GM23338 (cell line): ENCODE results near the gene FAF1. TPM values are rescaled to one million over a fixed set of nuclear protein-coding genes. Genes with fewer than 3 reads are reported as not detected.

Source experiments
- ATAC-seq: fragments of 200-7000 bp; cut with Tn5 transposase; 3 replicates; pipeline ENCODE4 v1.9.1; 2020
- DNase-seq: peaks from one replicate; pipeline ENCODE4 v3.0.0-alpha.2; 2015; ENCODE audit warnings: low spot score
- H2AFZ ChIP-seq: fragments of 200-600 bp; sonication (generic); 2 replicates; pipeline ENCODE4 v1.8.0; 2016; ENCODE audit warnings: antibody characterized with exemption, mild to moderate bottlenecking, moderate library complexity
- H3F3A ChIP-seq: fragments of 200-600 bp; sonication (generic); replicated peaks from 2 replicates; pipeline ENCODE4 v1.8.0; 2017; ENCODE audit warnings: antibody characterized with exemption, mixed run types, low read depth
- H3K27ac ChIP-seq: fragments of 200-600 bp; sonication (generic); 2 replicates; pipeline ENCODE4 v1.6.1; 2016; ENCODE audit warnings: low read depth
- H3K27me3 ChIP-seq: fragments of 200-600 bp; sonication (generic); 2 replicates; pipeline ENCODE4 v1.8.0; 2016; ENCODE audit warnings: mild to moderate bottlenecking, mixed run types, moderate library complexity; ENCODE audit not compliant: insufficient read depth
- H3K36me3 ChIP-seq: fragments of 200-600 bp; sonication (generic); 2 replicates; pipeline ENCODE4 v1.8.0; 2016; ENCODE audit warnings: mild to moderate bottlenecking; ENCODE audit not compliant: insufficient read depth
- H3K4me1 ChIP-seq: fragments of 200-600 bp; sonication (generic); 2 replicates; pipeline ENCODE4 v1.8.0; 2016; ENCODE audit warnings: mild to moderate bottlenecking, moderate library complexity; ENCODE audit not compliant: insufficient read depth
- H3K4me2 ChIP-seq: fragments of 200-600 bp; sonication (generic); 2 replicates; pipeline ENCODE4 v1.7.1; 2017; ENCODE audit warnings: mixed run types
- H3K4me3 ChIP-seq: fragments of 200-600 bp; sonication (generic); 2 replicates; pipeline ENCODE4 v1.6.1; 2016; ENCODE audit warnings: mixed run types
- H3K79me2 ChIP-seq: fragments of 200-600 bp; sonication (generic); replicated peaks from 2 replicates; pipeline ENCODE4 v1.8.0; 2017; ENCODE audit warnings: mild to moderate bottlenecking; ENCODE audit not compliant: insufficient read depth
- H3K9me2 ChIP-seq: fragments of 200-600 bp; sonication (generic); 2 replicates; pipeline ENCODE4 v1.8.0; 2017; ENCODE audit not compliant: insufficient read depth
- H4K20me1 ChIP-seq: fragments of 200-600 bp; sonication (generic); replicated peaks from 2 replicates; pipeline ENCODE4 v1.8.0; 2017; ENCODE audit warnings: mild to moderate bottlenecking; ENCODE audit not compliant: insufficient read depth
- H3K27ac Mint-ChIP-seq: 2 replicates; pipeline ENCODE4 v1.8.0; 2020; ENCODE audit warnings: inconsistent platforms, mild to moderate bottlenecking, moderate library complexity, mixed read lengths
- H3K27me3 Mint-ChIP-seq: 3 replicates; pipeline ENCODE4 v1.8.0; 2022; ENCODE audit warnings: low read depth, mild to moderate bottlenecking, moderate library complexity, mixed read lengths, inconsistent platforms; ENCODE audit not compliant: insufficient read depth, poor library complexity
- H3K36me3 Mint-ChIP-seq: 3 replicates; pipeline ENCODE4 v1.8.0; 2021; ENCODE audit warnings: low read depth, mild to moderate bottlenecking, inconsistent platforms, moderate library complexity, mixed read lengths
- H3K4me1 Mint-ChIP-seq: 3 replicates; pipeline ENCODE4 v1.8.0; 2020; ENCODE audit warnings: mild to moderate bottlenecking, inconsistent platforms, mixed read lengths
- H3K4me3 Mint-ChIP-seq: 3 replicates; pipeline ENCODE4 v1.8.0; 2021; ENCODE audit warnings: moderate library complexity, mild to moderate bottlenecking, inconsistent platforms, mixed read lengths
- H3K9me3 Mint-ChIP-seq: 3 replicates; pipeline ENCODE4 v1.8.0; 2020; ENCODE audit warnings: moderate library complexity, mild to moderate bottlenecking, inconsistent platforms, mixed read lengths
- CREB1 ChIP-seq: fragments of 250-450 bp; sonication (Bioruptor Pico); IDR thresholded peaks from 2 replicates; pipeline ENCODE4 v1.5.0; 2020; ENCODE audit warnings: low read depth, mild to moderate bottlenecking, moderate library complexity
- CTCF ChIP-seq, 2 experiments: fragments of 200-600 bp in 1 of 2; sonication (generic) in 1 of 2; conservative IDR thresholded peaks; 2 replicates each; pipeline versions ENCODE4 v1.5.1 to v1.6.1; 2016 to 2017; ENCODE audit warnings: antibody characterized with exemption in 2 of 2, low read depth in 2 of 2, mild to moderate bottlenecking in 2 of 2, moderate library complexity in 1 of 2
- ETS1 ChIP-seq: IDR thresholded peaks from 2 replicates; pipeline ENCODE4 v1.6.1; 2016; ENCODE audit warnings: antibody characterized with exemption
- EZH2 ChIP-seq: fragments of 200-600 bp; sonication (generic); IDR thresholded peaks from one replicate; pipeline ENCODE4 v1.8.0; 2017; ENCODE audit warnings: antibody characterized with exemption, mild to moderate bottlenecking, low read depth; ENCODE audit not compliant: unreplicated experiment
- EZH2phosphoT487 ChIP-seq: fragments of 200-600 bp; sonication (generic); IDR thresholded peaks from one replicate; pipeline ENCODE4 v1.8.1; 2018; ENCODE audit warnings: antibody characterized with exemption; ENCODE audit not compliant: unreplicated experiment
- JUNB ChIP-seq: IDR thresholded peaks from one replicate; pipeline ENCODE4 v1.6.1; 2016; ENCODE audit warnings: antibody characterized with exemption; ENCODE audit not compliant: unreplicated experiment
- NANOG ChIP-seq: IDR thresholded peaks from 2 replicates; pipeline ENCODE4 v1.6.1; 2016; ENCODE audit warnings: antibody characterized with exemption, borderline replicate concordance
- POLR2AphosphoS5 ChIP-seq: IDR thresholded peaks from 2 replicates; pipeline ENCODE4 v1.6.1; 2016; ENCODE audit warnings: antibody characterized with exemption, low read depth
- REST ChIP-seq: IDR thresholded peaks from one replicate; pipeline ENCODE4 v1.6.1; 2018; ENCODE audit warnings: antibody characterized with exemption; ENCODE audit not compliant: unreplicated experiment
- STAT1 ChIP-seq: IDR thresholded peaks from one replicate; pipeline ENCODE4 v1.6.1; 2016; ENCODE audit warnings: antibody characterized with exemption; ENCODE audit not compliant: unreplicated experiment
- ZNF114 ChIP-seq: fragments of 250-450 bp; sonication (Bioruptor Pico); IDR thresholded peaks from 2 replicates; pipeline ENCODE4 v1.5.0; 2020; ENCODE audit warnings: mild to moderate bottlenecking, moderate library complexity
- ZNF331 ChIP-seq: fragments of 250-450 bp; sonication (Bioruptor Pico); IDR thresholded peaks from 2 replicates; pipeline ENCODE4 v1.5.0; 2020; ENCODE audit warnings: low read depth, mild to moderate bottlenecking, moderate library complexity
- ZNF462 ChIP-seq: fragments of 250-450 bp; sonication (Bioruptor Pico); IDR thresholded peaks from 2 replicates; pipeline ENCODE4 v1.5.0; 2020; ENCODE audit warnings: mild to moderate bottlenecking, moderate library complexity
- polyA plus RNA-seq: library from polyadenylated mRNA; unstranded; fragments of >200 nt; fragmentation: Nextera tagmentation; extraction: Ambion mirVana; gene quantifications from 2 replicates; pipeline ENCODE4 v1.2.1, GENCODE V29; 2016
- total RNA-seq: library from RNA; depleted of rRNA; stranded (reverse); fragments of >200 nt; shearing (Covaris generic); gene quantifications from 2 replicates; pipeline ENCODE4 v1.2.3, GENCODE V29; 2014

The FAF1 gene
- total and polyA plus RNA-seq, 2 experiments from 2014 or later, result 24.1 to 53.2 TPM

- no peak overlapping the region for H2AFZ ChIP-seq
- Mint-ChIP-seq H3K4me3 (no peak overlapping the region), H3K9me3 (peaks cover 7% of the 10 kb centered on the region; the same call in 2 of the 3 replicates), H3K27me3 (peaks cover 2% of the 10 kb centered on the region), H3K27ac (no peak overlapping the region), H3K36me3 (peaks cover 13% of the 10 kb centered on the region; the same call in 2 of the 3 replicates), H3K4me1 (no peaks in the 10 kb centered on the region)
- no peaks in the 10 kb centered on the region for H3F3A ChIP-seq
- TF ChIP-seq REST (no peak), NANOG (no peak), EZH2 (no peak), ZNF114 (no peak), ETS1 (no peak), ZNF331 (no peak), POLR2AphosphoS5 (no peak), STAT1 (no peak), CTCF (conservative IDR thresholded peaks at IDR 0.05; ENCODE audit: low read depth in 2 of 2) (no peak), CREB1 (CRISPR knock-in tag) (no peak), ZNF462 (CRISPR knock-in tag) (no peak), EZH2phosphoT487 (no peak), JUNB (no peak)
- no peaks in the 10 kb centered on the region for H3K4me1 ChIP-seq
- no peaks in the 10 kb centered on the region for H3K79me2 ChIP-seq
- no peak overlapping the region for H3K4me3 ChIP-seq
- H3K4me2 ChIP-seq, result no peak overlapping the region
- no peaks in the 10 kb centered on the region; the same call in 1 of the 2 replicates for H3K36me3 ChIP-seq
- H4K20me1 ChIP-seq, result no peaks in the 10 kb centered on the region
- no peaks in the 10 kb centered on the region for H3K27me3 ChIP-seq
- H3K9me2 ChIP-seq, result no peaks in the 10 kb centered on the region
- DNase-seq, result no peak
- no peak for ATAC-seq
- no peak overlapping the region for H3K27ac ChIP-seq
Measured at GRCh38 chr1:50508040-50508586, 452.0 kb downstream of the FAF1 start.
